SU-DHL-6 (cell line): ENCODE results near the gene CLEC14A.

Source experiments
- H2AFZ ChIP-seq: fragments of 200-600 bp; sonication (generic); 2 replicates; pipeline ENCODE4 v1.6.1; 2014; ENCODE audit warnings: low read depth, mild to moderate bottlenecking, moderate library complexity, mixed read lengths, antibody characterized with exemption, low read length; ENCODE audit not compliant: severe bottlenecking
- H3F3A ChIP-seq: fragments of 200-600 bp; shearing (Covaris generic); 2 replicates; pipeline ENCODE4 v1.6.0; 2016; ENCODE audit warnings: antibody characterized with exemption, mild to moderate bottlenecking; ENCODE audit not compliant: insufficient read depth
- H3K27ac ChIP-seq: fragments of 200-600 bp; sonication (generic); 2 replicates; pipeline ENCODE4 v1.5.1; 2016; ENCODE audit warnings: low read depth, mild to moderate bottlenecking, low read length, moderate library complexity, mixed read lengths
- H3K27me3 ChIP-seq: fragments of 200-600 bp; sonication (generic), shearing (Covaris generic); 2 replicates; pipeline ENCODE4 v1.6.0; 2014; ENCODE audit warnings: mild to moderate bottlenecking, low read length
- H3K36me3 ChIP-seq: fragments of 200-600 bp; sonication (generic); 2 replicates; pipeline ENCODE4 v1.6.1; 2014; ENCODE audit warnings: mild to moderate bottlenecking, low read length, mixed read lengths
- H3K4me2 ChIP-seq: fragments of 300-600, 200-600 bp; shearing (Covaris generic), sonication (generic); 2 replicates; pipeline ENCODE4 v1.6.0; 2014; ENCODE audit warnings: low read length, low read depth, mild to moderate bottlenecking; ENCODE audit not compliant: poor library complexity, severe bottlenecking
- H3K4me3 ChIP-seq: fragments of 200-600 bp; sonication (generic); 2 replicates; pipeline ENCODE4 v1.5.1; 2014; ENCODE audit warnings: antibody characterized with exemption, low read length, mild to moderate bottlenecking, mixed read lengths; ENCODE audit not compliant: insufficient read depth, poor library complexity, severe bottlenecking
- H3K79me2 ChIP-seq: fragments of 200-600 bp; sonication (generic); 2 replicates; pipeline ENCODE4 v1.6.1; 2014; ENCODE audit warnings: mild to moderate bottlenecking, low read length, moderate library complexity; ENCODE audit not compliant: insufficient read depth
- H3K9ac ChIP-seq: fragments of 200-600 bp; sonication (generic); 2 replicates; pipeline ENCODE4 v1.7.0; 2014; ENCODE audit warnings: mild to moderate bottlenecking, low read length
- H3K9me2 ChIP-seq: fragments of 200-600 bp; sonication (generic); replicated peaks from 2 replicates; pipeline ENCODE4 v1.6.1; 2014; ENCODE audit warnings: low read length; ENCODE audit not compliant: insufficient read depth
- H3K9me3 ChIP-seq: fragments of 200-600 bp; sonication (generic); 2 replicates; pipeline ENCODE4 v1.6.1; 2014; ENCODE audit warnings: low read length, mixed read lengths; ENCODE audit not compliant: insufficient read depth
- H4K20me1 ChIP-seq: fragments of 200-600 bp; sonication (generic); 2 replicates; pipeline ENCODE4 v1.6.1; 2014; ENCODE audit warnings: low read depth, mild to moderate bottlenecking, antibody characterized with exemption, low read length, moderate library complexity, mixed read lengths
- CTCF ChIP-seq: fragments of 200-600 bp; sonication (generic); IDR thresholded peaks from one replicate; pipeline ENCODE4 v1.5.1; 2017; ENCODE audit warnings: antibody characterized with exemption, mild to moderate bottlenecking, low read length, moderate library complexity; ENCODE audit not compliant: insufficient read depth, poor library complexity, severe bottlenecking
- EZH2phosphoT487 ChIP-seq: fragments of 200-600 bp; sonication (generic), shearing (Covaris generic); conservative IDR thresholded peaks from 2 replicates; pipeline ENCODE4 v1.6.1; 2018; ENCODE audit warnings: mild to moderate bottlenecking, antibody characterized with exemption, low read length, moderate library complexity, mixed read lengths

Gene CLEC14A

GRCh38 chr14:38254571-38255407 is 1.1 kb downstream of the CLEC14A start:
- Histone ChIP-seq H3K9me3 (no peaks in the 10 kb centered on the region), H4K20me1 (no peaks in the 10 kb centered on the region), H3K79me2 (no peaks in the 10 kb centered on the region), H3F3A (no peaks in the 10 kb centered on the region), H3K9me2 (no peaks in the 10 kb centered on the region), H3K27ac (no peak overlapping the region), H3K27me3 (no peaks in the 10 kb centered on the region), H3K4me3 (no peak overlapping the region), H2AFZ (no peak overlapping the region), H3K4me2 (no peak overlapping the region), H3K36me3 (no peaks in the 10 kb centered on the region), H3K9ac (no peak overlapping the region)
- TF ChIP-seq CTCF (no peak), EZH2phosphoT487 (no peak)

GRCh38 chr14:38253676-38254075 is 2.2 kb downstream of the CLEC14A start:
- Histone ChIP-seq H3K36me3 (no peaks in the 10 kb centered on the region), H3K9me2 (no peaks in the 10 kb centered on the region), H3K27ac (no peak overlapping the region), H3K79me2 (no peaks in the 10 kb centered on the region), H3K27me3 (no peaks in the 10 kb centered on the region), H3F3A (no peaks in the 10 kb centered on the region), H3K4me3 (no peak overlapping the region), H3K9ac (no peak overlapping the region), H3K9me3 (no peaks in the 10 kb centered on the region), H4K20me1 (no peaks in the 10 kb centered on the region), H2AFZ (no peak overlapping the region), H3K4me2 (no peak overlapping the region)
- no peak for TF ChIP-seq CTCF
- TF ChIP-seq EZH2phosphoT487, result no peak

DNA sequence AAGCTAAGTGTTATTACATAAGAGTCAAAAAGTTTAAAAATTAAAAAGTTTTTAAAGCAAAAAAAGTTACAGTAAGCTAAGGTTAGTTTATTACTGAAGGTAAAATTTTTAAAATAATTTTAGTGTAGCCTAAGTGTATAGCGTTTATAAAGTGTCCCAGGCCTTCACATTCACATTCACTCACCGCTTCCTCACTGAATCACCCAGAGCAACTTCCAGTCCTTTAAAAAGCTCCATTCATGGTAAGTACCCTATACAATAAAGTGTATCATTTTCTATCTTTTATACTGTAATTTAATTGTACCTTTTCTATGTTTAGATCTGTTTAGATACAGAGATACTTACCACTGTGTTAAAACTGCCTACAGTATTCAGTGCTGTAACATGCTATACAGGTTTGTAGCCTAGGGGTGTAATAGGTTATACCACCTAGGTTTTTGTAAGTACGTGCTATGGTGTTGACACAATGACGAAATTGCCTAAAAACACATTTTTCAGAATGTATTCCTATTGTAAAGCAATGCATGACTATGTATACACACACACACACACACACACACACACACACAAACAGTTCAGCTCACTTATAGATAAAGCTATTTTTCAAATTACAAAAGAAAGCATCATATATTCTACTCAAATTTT is 3.7 kb downstream of the CLEC14A start:
- H3K27me3 ChIP-seq, result no peaks in the 10 kb centered on the region
- no peaks in the 10 kb centered on the region for H3K9me2 ChIP-seq

More for the DNA sequence above, 3.7 kb downstream of the CLEC14A start:
- TF ChIP-seq EZH2phosphoT487, result no peak
- no peak for TF ChIP-seq CTCF
- Histone ChIP-seq H3K4me3 (no peak overlapping the region), H3K79me2 (no peaks in the 10 kb centered on the region), H4K20me1 (no peaks in the 10 kb centered on the region), H3K9me3 (no peaks in the 10 kb centered on the region), H3F3A (no peaks in the 10 kb centered on the region), H3K9ac (no peak overlapping the region), H3K36me3 (no peaks in the 10 kb centered on the region), H3K27ac (no peak overlapping the region), H3K4me2 (no peak overlapping the region), H2AFZ (no peak overlapping the region)
